Panc1 (cell line): ENCODE data around the gene STARD4.

ENCODE experiments used
- POLR2AphosphoS5 ChIP-seq: IDR thresholded peaks from 2 replicates; pipeline ENCODE4 v1.6.1; 2012; ENCODE audit warnings: mild to moderate bottlenecking, low read depth, low read length, moderate library complexity
- REST ChIP-seq, 2 experiments: IDR thresholded peaks; 2 replicates each; pipeline ENCODE4 v1.6.1; 2011 to 2012; ENCODE audit warnings: low read depth in 2 of 2, control low read depth in 1 of 2, low read length in 1 of 2, mild to moderate bottlenecking in 1 of 2, moderate library complexity in 1 of 2; ENCODE audit not compliant: insufficient read depth in 1 of 2
- TCF7L2 ChIP-seq: IDR thresholded peaks from 2 replicates; pipeline ENCODE4 v1.6.1; 2011; ENCODE audit warnings: mild to moderate bottlenecking, low read depth, low read length, inconsistent platforms
- TF ChIP-seq, protein P1 (sequence below): fragments of 450-650 bp; IDR thresholded peaks from 2 replicates; pipeline ENCODE4 v1.5.1; 2017; ENCODE audit warnings: mild to moderate bottlenecking

GRCh38 chr5:111528056-111528455, 15.7 kb upstream of the STARD4 start:
- no peak for TF ChIP-seq TCF7L2
- TF ChIP-seq, protein P1, sequence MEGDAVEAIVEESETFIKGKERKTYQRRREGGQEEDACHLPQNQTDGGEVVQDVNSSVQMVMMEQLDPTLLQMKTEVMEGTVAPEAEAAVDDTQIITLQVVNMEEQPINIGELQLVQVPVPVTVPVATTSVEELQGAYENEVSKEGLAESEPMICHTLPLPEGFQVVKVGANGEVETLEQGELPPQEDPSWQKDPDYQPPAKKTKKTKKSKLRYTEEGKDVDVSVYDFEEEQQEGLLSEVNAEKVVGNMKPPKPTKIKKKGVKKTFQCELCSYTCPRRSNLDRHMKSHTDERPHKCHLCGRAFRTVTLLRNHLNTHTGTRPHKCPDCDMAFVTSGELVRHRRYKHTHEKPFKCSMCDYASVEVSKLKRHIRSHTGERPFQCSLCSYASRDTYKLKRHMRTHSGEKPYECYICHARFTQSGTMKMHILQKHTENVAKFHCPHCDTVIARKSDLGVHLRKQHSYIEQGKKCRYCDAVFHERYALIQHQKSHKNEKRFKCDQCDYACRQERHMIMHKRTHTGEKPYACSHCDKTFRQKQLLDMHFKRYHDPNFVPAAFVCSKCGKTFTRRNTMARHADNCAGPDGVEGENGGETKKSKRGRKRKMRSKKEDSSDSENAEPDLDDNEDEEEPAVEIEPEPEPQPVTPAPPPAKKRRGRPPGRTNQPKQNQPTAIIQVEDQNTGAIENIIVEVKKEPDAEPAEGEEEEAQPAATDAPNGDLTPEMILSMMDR = no peak
- no peak for TF ChIP-seq POLR2AphosphoS5
- no peak for TF ChIP-seq REST (IDR thresholded peaks at IDR 0.05; ENCODE audit: insufficient read depth in 1 of 2, low read depth in 2 of 2, low read length in 1 of 2)
